ENCODE data around the gene NAV3.

DNA sequence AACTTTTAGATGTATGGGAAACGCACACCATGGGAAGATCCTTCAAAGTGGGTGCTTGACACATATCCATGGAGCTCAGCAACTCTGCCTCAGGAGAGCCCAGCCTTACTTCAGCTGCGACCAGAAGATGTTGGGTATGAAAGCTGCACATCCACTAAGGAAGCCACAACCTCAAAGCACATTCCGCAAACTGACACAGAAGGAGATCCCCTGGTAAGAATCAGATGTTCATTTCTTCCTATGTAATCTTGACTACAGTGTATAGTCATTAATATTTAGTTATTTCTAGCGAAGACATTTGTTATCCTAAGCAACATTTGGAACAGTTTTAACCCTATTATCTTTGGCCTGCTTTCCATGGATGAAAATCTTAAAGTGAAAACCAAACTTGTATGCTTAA, 374.2 kb downstream of the NAV3 start:
- TF ChIP-seq, protein P1, sequence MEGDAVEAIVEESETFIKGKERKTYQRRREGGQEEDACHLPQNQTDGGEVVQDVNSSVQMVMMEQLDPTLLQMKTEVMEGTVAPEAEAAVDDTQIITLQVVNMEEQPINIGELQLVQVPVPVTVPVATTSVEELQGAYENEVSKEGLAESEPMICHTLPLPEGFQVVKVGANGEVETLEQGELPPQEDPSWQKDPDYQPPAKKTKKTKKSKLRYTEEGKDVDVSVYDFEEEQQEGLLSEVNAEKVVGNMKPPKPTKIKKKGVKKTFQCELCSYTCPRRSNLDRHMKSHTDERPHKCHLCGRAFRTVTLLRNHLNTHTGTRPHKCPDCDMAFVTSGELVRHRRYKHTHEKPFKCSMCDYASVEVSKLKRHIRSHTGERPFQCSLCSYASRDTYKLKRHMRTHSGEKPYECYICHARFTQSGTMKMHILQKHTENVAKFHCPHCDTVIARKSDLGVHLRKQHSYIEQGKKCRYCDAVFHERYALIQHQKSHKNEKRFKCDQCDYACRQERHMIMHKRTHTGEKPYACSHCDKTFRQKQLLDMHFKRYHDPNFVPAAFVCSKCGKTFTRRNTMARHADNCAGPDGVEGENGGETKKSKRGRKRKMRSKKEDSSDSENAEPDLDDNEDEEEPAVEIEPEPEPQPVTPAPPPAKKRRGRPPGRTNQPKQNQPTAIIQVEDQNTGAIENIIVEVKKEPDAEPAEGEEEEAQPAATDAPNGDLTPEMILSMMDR (IDR thresholded peaks at IDR 0.05; ENCODE audit: low read length) = no peak
- no peak for TF ChIP-seq EZH2phosphoT487 (IDR thresholded peaks at IDR 0.05; ENCODE audit: low read length)
